SK-N-SH (cell line): ENCODE measurements around the gene GGTLC1. TPM values are rescaled to one million over a fixed set of nuclear protein-coding genes. Genes with fewer than 3 reads are reported as not detected.

ENCODE experiments used
- CTCF ChIA-PET: fragments of 300-600, 350-600 bp; formaldehyde crosslinking; extraction: SDS; loops from one replicate; lab custom pipeline; 2021; lab: Yijun Ruan, JAX
- POLR2A ChIA-PET: fragments of 350-600 bp; sonication (Branson Sonifier 250); formaldehyde crosslinking; extraction: SDS; loops from one replicate; lab custom pipeline; 2020; ENCODE audit warnings: antibody characterized with exemption, inconsistent platforms; lab: Yijun Ruan, JAX
- DNase-seq: peaks from one replicate; pipeline ENCODE4 v3.0.0; 2012
- H2AFZ ChIP-seq: fragments of 200-600 bp; sonication (generic); 2 replicates; pipeline ENCODE4 v1.8.1; 2016; ENCODE audit warnings: antibody characterized with exemption, mild to moderate bottlenecking, low read depth
- H3F3A ChIP-seq: fragments of 200-600 bp; sonication (generic); replicated peaks from 2 replicates; pipeline ENCODE3; 2016; ENCODE audit warnings: antibody characterized with exemption, mild to moderate bottlenecking; ENCODE audit not compliant: insufficient read depth
- H3K27ac ChIP-seq, 2 experiments: fragments of 200-500 bp in 1 of 2; fragments of 200-600 bp in 1 of 2; sonication (Bioruptor generic) in 1 of 2; sonication (generic), shearing (Covaris generic) in 1 of 2; 2 replicates each; pipeline versions ENCODE4 v1.5.1 to v1.6.1; 2014 to 2016; ENCODE audit warnings: low read depth in 2 of 2, inconsistent platforms in 1 of 2, low read length in 1 of 2, mild to moderate bottlenecking in 1 of 2, mixed read lengths in 1 of 2
- H3K27me3 ChIP-seq: fragments of 200-600 bp; sonication (generic), shearing (Covaris generic); 2 replicates; pipeline ENCODE4 v1.6.1; 2016; ENCODE audit warnings: mixed run types; ENCODE audit not compliant: insufficient read depth
- H3K36me3 ChIP-seq, 2 experiments: fragments of 200-500 bp in 1 of 2; fragments of 200-600 bp in 1 of 2; sonication (Bioruptor generic) in 1 of 2; sonication (generic) in 1 of 2; replicated peaks in 1 of 2; 2 replicates each; pipeline versions ENCODE3 to v1.5.1; 2014 to 2016; ENCODE audit warnings: low read length in 1 of 2, mild to moderate bottlenecking in 1 of 2; ENCODE audit not compliant: insufficient read depth in 2 of 2, control insufficient read depth in 1 of 2
- H3K4me1 ChIP-seq, 2 experiments: fragments of 200-500 bp in 1 of 2; fragments of 200-600 bp in 1 of 2; sonication (Bioruptor generic) in 1 of 2; sonication (generic), shearing (Covaris generic) in 1 of 2; 2 replicates each; pipeline versions ENCODE4 v1.5.1 to v1.6.1; 2014 to 2016; ENCODE audit warnings: low read depth in 1 of 2, low read length in 1 of 2, mixed run types in 1 of 2; ENCODE audit not compliant: insufficient read depth in 2 of 2, control insufficient read depth in 1 of 2
- H3K4me2 ChIP-seq: fragments of 200-600 bp; sonication (generic), shearing (Covaris generic); 2 replicates; pipeline ENCODE4 v1.6.1; 2017; ENCODE audit warnings: mixed run types
- H3K4me3 ChIP-seq, 2 experiments: fragments of 200-500 bp in 1 of 2; fragments of 200-600 bp in 1 of 2; sonication (Bioruptor generic) in 1 of 2; sonication (generic), shearing (Covaris generic) in 1 of 2; 2 replicates each; pipeline versions ENCODE4 v1.5.1 to v1.8.1; 2014 to 2016; ENCODE audit warnings: low read depth in 2 of 2, inconsistent platforms in 1 of 2, low read length in 1 of 2, mild to moderate bottlenecking in 1 of 2, mixed read lengths in 1 of 2, moderate library complexity in 1 of 2
- H3K79me2 ChIP-seq: fragments of 200-600 bp; sonication (generic); 2 replicates; pipeline ENCODE4 v1.8.1; 2017; ENCODE audit warnings: mild to moderate bottlenecking; ENCODE audit not compliant: insufficient read depth
- H3K9ac ChIP-seq: fragments of 200-600 bp; sonication (generic); 2 replicates; pipeline ENCODE4 v1.6.1; 2017; ENCODE audit warnings: mixed run types
- H3K9me2 ChIP-seq: fragments of 200-600 bp; sonication (generic); 2 replicates; pipeline ENCODE4 v1.6.1; 2017; ENCODE audit warnings: mixed run types
- H3K9me3 ChIP-seq: fragments of 200-600 bp; sonication (generic); 2 replicates; pipeline ENCODE4 v1.6.1; 2017; ENCODE audit warnings: mixed run types, mild to moderate bottlenecking, moderate library complexity
- H4K20me1 ChIP-seq: fragments of 200-600 bp; sonication (generic); 2 replicates; pipeline ENCODE4 v1.6.1; 2017; ENCODE audit warnings: mild to moderate bottlenecking, mixed run types; ENCODE audit not compliant: insufficient read depth
- CHD2 ChIP-seq: fragments of 150-350 bp; IDR thresholded peaks from 2 replicates; pipeline ENCODE4 v1.6.1; 2018; ENCODE audit warnings: low read length; ENCODE audit not compliant: partially characterized antibody
- EP300 ChIP-seq, 2 experiments: IDR thresholded peaks; 2 replicates each; pipeline versions ENCODE4 v1.4.0 to v1.6.1; 2012; ENCODE audit warnings: borderline replicate concordance in 1 of 2, low read depth in 1 of 2, low read length in 1 of 2
- FOSL2 ChIP-seq: IDR thresholded peaks from 2 replicates; pipeline ENCODE4 v1.4.0; 2012; ENCODE audit warnings: low read depth, mild to moderate bottlenecking, moderate library complexity, borderline replicate concordance
- FOXJ3 ChIP-seq: sonication (generic); formaldehyde crosslinking; IDR thresholded peaks from 2 replicates; pipeline ENCODE4 v1.5.1; 2020; ENCODE audit warnings: mild to moderate bottlenecking, missing genetic modification reagents
- FOXM1 ChIP-seq: IDR thresholded peaks from 2 replicates; pipeline ENCODE4 v1.4.0; 2012; ENCODE audit warnings: low read depth, mild to moderate bottlenecking
- MEF2A ChIP-seq: IDR thresholded peaks from 2 replicates; pipeline ENCODE4 v1.4.0; 2012; ENCODE audit warnings: low read depth, borderline replicate concordance
- MXI1 ChIP-seq: IDR thresholded peaks from 2 replicates; pipeline ENCODE4 v1.6.1; 2012; ENCODE audit warnings: mild to moderate bottlenecking, low read depth, low read length, improper control_type of control experiment
- NFIC ChIP-seq: IDR thresholded peaks from 2 replicates; pipeline ENCODE4 v1.4.0; 2012; ENCODE audit warnings: borderline replicate concordance
- NRF1 ChIP-seq: IDR thresholded peaks from 2 replicates; pipeline ENCODE4 v1.6.1; 2012; ENCODE audit warnings: low read depth, mild to moderate bottlenecking, low read length
- POLR2AphosphoS5 ChIP-seq: IDR thresholded peaks from 2 replicates; pipeline ENCODE4 v1.6.1; 2012; ENCODE audit warnings: low read depth, low read length
- RAD21 ChIP-seq: IDR thresholded peaks from 2 replicates; pipeline ENCODE4 v1.6.1; 2012; ENCODE audit warnings: mild to moderate bottlenecking, low read length
- RCOR1 ChIP-seq: fragments of 150-350 bp; IDR thresholded peaks from 2 replicates; pipeline ENCODE4 v1.6.1; 2017; ENCODE audit warnings: antibody characterized with exemption, low read length
- RFX5 ChIP-seq: IDR thresholded peaks from 2 replicates; pipeline ENCODE4 v1.6.1; 2012; ENCODE audit warnings: mild to moderate bottlenecking, improper control_type of control experiment, low read length
- RXRA ChIP-seq: IDR thresholded peaks from 2 replicates; pipeline ENCODE4 v1.4.0; 2012; ENCODE audit warnings: low read depth, mild to moderate bottlenecking, borderline replicate concordance
- SIN3A ChIP-seq: IDR thresholded peaks from 2 replicates; pipeline ENCODE4 v1.6.1; 2012; ENCODE audit warnings: low read depth, mild to moderate bottlenecking, low read length, moderate library complexity, borderline replicate concordance
- SMC3 ChIP-seq: IDR thresholded peaks from 2 replicates; pipeline ENCODE4 v1.6.1; 2012; ENCODE audit warnings: low read depth, low read length, improper control_type of control experiment
- TEAD4 ChIP-seq: IDR thresholded peaks from 2 replicates; pipeline ENCODE4 v1.4.0; 2012; ENCODE audit warnings: mild to moderate bottlenecking, borderline replicate concordance; ENCODE audit not compliant: insufficient read depth
- YY1 ChIP-seq: IDR thresholded peaks from 2 replicates; pipeline ENCODE4 v1.4.0; 2012; ENCODE audit warnings: low read depth, mild to moderate bottlenecking
- WGBS: methylation state at CpG from one replicate; pipeline ENCODE4 v1.1.6; 2017; ENCODE audit warnings: low lambda C conversion rate; 5-methylcytosine and 5-hydroxymethylcytosine counted together
- polyA plus RNA-seq, 3 experiments: library from polyadenylated mRNA; depleted of rRNA; stranded (reverse); fragments of >200 nt; gene quantifications; 2 replicates each; pipeline ENCODE4 v1.2.3, GENCODE V29; 2012
- TF ChIP-seq, protein P1 (sequence below): IDR thresholded peaks from 2 replicates; pipeline ENCODE4 v1.4.0; 2012; ENCODE audit warnings: low read depth, borderline replicate concordance
- TF ChIP-seq, protein P2 (sequence below): IDR thresholded peaks from 2 replicates; pipeline ENCODE4 v1.4.0; 2012; ENCODE audit warnings: low read depth, borderline replicate concordance
- TF ChIP-seq, protein P3 (sequence below): IDR thresholded peaks from 2 replicates; pipeline ENCODE4; 2012

GGTLC1 gene
- polyA plus RNA-seq, 1 of the 3 experiments (the other 2 are of a cell fraction): not detected

DNA sequence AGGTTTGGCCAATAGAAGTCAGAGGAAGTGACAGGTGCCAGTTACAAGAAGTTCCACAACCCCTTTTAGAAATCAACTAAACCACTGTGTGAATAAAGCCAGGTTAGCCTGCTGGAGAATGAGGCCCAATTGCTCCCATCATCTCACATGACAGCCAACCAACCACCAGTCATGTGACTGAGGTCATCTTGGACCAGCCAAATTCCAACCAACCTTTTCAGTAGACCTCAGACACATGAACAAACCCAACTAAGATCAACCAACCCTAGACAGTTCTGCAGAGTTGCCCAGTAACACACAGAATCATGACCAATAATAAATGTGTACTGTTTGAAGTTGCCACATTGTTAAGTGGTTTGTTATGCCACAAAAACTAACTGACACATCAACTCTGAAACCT is 44.6 kb upstream of the GGTLC1 start:
- no peaks in the 10 kb centered on the region for H3K9me3 ChIP-seq
- H3K36me3 ChIP-seq: no peaks in the 10 kb centered on the region
- no peak overlapping the region for H3K27ac ChIP-seq
- H3K79me2 ChIP-seq: no peaks in the 10 kb centered on the region
- no peak for DNase-seq
- no peak overlapping the region for H3K9ac ChIP-seq
- H4K20me1 ChIP-seq: no peaks in the 10 kb centered on the region
- H3F3A ChIP-seq: no peaks in the 10 kb centered on the region
- TF ChIP-seq NFIC (no peak), RXRA (no peak), EP300 (IDR thresholded peaks at IDR 0.05; ENCODE audit: borderline replicate concordance in 1 of 2, low read depth in 1 of 2, low read length in 1 of 2) (no peak), NRF1 (no peak)
- ChIA-PET POLR2A (no interaction called here), CTCF (no interaction called here)
- H3K4me2 ChIP-seq: no peak overlapping the region
- H3K9me2 ChIP-seq: no peaks in the 10 kb centered on the region
- H3K4me1 ChIP-seq: no peaks in the 10 kb centered on the region
- H3K4me3 ChIP-seq: no peak overlapping the region
- no peaks in the 10 kb centered on the region for H3K27me3 ChIP-seq
- no peak overlapping the region for H2AFZ ChIP-seq

DNA sequence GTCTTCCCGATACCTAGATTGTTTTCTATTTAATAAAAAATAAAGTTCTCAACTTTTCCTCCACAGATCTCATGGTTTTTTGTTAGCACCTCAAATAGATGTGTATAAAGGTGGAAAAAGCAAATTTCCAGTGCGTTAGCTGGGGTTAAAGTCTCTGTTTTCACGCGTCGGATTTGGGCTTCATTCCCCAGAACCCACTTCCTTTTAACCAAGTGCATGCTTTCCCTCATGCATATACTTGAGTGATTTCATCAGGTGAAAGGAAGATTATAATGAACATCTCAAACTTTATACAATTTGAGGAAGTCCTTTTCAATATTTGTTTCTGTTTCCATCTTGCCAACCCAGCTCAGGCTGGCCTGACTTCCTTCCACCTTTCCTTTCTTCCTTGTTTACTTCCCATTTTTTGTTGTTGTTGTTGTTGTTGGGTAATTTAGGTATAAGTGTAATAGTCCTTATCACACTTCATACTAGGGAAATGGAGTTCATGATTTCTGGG is 43.9 kb upstream of the GGTLC1 start:
- WGBS: 60% methylated on average over 5 of the region's 5 CpGs
- CTCF ChIA-PET: no interaction called here
- no peak for DNase-seq

More for the DNA sequence above, 43.9 kb upstream of the GGTLC1 start:
- Histone ChIP-seq H3K79me2 (no peaks in the 10 kb centered on the region), H3F3A (no peaks in the 10 kb centered on the region), H3K4me3 (no peak overlapping the region), H3K9me3 (no peaks in the 10 kb centered on the region), H3K4me2 (no peak overlapping the region), H3K4me1 (no peaks in the 10 kb centered on the region), H3K9ac (no peak overlapping the region), H3K9me2 (no peaks in the 10 kb centered on the region), H3K27ac (no peak overlapping the region), H4K20me1 (no peaks in the 10 kb centered on the region), H2AFZ (no peak overlapping the region), H3K27me3 (no peaks in the 10 kb centered on the region), H3K36me3 (no peaks in the 10 kb centered on the region)
- POLR2A ChIA-PET: no interaction called here
- TF ChIP-seq FOSL2 (no peak), SIN3A (no peak), RFX5 (no peak), EP300 (IDR thresholded peaks at IDR 0.05; ENCODE audit: borderline replicate concordance in 1 of 2, low read depth in 1 of 2, low read length in 1 of 2) (no peak), FOXM1 (no peak), SMC3 (no peak), RCOR1 (no peak), YY1 (no peak), MXI1 (no peak), POLR2AphosphoS5 (no peak), MEF2A (no peak), NRF1 (no peak), TEAD4 (no peak), FOXJ3 (CRISPR knock-in tag) (no peak), CHD2 (no peak), RAD21 (no peak)
- TF ChIP-seq, protein P1, sequence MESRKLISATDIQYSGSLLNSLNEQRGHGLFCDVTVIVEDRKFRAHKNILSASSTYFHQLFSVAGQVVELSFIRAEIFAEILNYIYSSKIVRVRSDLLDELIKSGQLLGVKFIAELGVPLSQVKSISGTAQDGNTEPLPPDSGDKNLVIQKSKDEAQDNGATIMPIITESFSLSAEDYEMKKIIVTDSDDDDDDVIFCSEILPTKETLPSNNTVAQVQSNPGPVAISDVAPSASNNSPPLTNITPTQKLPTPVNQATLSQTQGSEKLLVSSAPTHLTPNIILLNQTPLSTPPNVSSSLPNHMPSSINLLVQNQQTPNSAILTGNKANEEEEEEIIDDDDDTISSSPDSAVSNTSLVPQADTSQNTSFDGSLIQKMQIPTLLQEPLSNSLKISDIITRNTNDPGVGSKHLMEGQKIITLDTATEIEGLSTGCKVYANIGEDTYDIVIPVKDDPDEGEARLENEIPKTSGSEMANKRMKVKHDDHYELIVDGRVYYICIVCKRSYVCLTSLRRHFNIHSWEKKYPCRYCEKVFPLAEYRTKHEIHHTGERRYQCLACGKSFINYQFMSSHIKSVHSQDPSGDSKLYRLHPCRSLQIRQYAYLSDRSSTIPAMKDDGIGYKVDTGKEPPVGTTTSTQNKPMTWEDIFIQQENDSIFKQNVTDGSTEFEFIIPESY: no peak
- TF ChIP-seq, protein P2, sequence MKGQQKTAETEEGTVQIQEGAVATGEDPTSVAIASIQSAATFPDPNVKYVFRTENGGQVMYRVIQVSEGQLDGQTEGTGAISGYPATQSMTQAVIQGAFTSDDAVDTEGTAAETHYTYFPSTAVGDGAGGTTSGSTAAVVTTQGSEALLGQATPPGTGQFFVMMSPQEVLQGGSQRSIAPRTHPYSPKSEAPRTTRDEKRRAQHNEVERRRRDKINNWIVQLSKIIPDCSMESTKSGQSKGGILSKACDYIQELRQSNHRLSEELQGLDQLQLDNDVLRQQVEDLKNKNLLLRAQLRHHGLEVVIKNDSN: no peak
- TF ChIP-seq, protein P3, sequence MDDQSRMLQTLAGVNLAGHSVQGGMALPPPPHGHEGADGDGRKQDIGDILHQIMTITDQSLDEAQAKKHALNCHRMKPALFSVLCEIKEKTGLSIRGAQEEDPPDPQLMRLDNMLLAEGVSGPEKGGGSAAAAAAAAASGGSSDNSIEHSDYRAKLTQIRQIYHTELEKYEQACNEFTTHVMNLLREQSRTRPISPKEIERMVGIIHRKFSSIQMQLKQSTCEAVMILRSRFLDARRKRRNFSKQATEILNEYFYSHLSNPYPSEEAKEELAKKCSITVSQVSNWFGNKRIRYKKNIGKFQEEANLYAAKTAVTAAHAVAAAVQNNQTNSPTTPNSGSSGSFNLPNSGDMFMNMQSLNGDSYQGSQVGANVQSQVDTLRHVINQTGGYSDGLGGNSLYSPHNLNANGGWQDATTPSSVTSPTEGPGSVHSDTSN: no peak
